Ectodermal cell (in vitro differentiated cells): ENCODE data around the gene PFN1.

Experiments used
- H3K27ac ChIP-seq: 2 replicates; pipeline ENCODE4 v1.7.0; 2013; ENCODE audit warnings: mild to moderate bottlenecking, low read depth, low read length; ENCODE audit not compliant: insufficient read depth, poor library complexity, severe bottlenecking
- H3K27me3 ChIP-seq: 2 replicates; pipeline ENCODE4 v1.7.0; 2013; ENCODE audit warnings: mild to moderate bottlenecking, low read length; ENCODE audit not compliant: insufficient read depth, control insufficient read depth, poor library complexity, severe bottlenecking
- H3K36me3 ChIP-seq: one replicate; pipeline ENCODE4 v1.7.0; 2013; ENCODE audit warnings: low read length; ENCODE audit not compliant: control insufficient read depth, insufficient read depth
- H3K4me1 ChIP-seq: one replicate; pipeline ENCODE4 v1.7.0; 2013; ENCODE audit warnings: low read length; ENCODE audit not compliant: control insufficient read depth, insufficient read depth
- H3K4me3 ChIP-seq: 2 replicates; pipeline ENCODE4 v1.7.0; 2013; ENCODE audit warnings: low read depth, low read length, control low read depth; ENCODE audit not compliant: insufficient read depth
- H3K9me3 ChIP-seq: 2 replicates; pipeline ENCODE4 v1.7.0; 2013; ENCODE audit warnings: mild to moderate bottlenecking, low read length, moderate library complexity; ENCODE audit not compliant: control insufficient read depth
- WGBS, 2 experiments: methylation state at CpG; one replicate each; pipeline ENCODE4 v1.1.7; 2013; ENCODE audit warnings: missing lambda C conversion rate in 2 of 2; 5-methylcytosine and 5-hydroxymethylcytosine counted together

Gene PFN1

DNA sequence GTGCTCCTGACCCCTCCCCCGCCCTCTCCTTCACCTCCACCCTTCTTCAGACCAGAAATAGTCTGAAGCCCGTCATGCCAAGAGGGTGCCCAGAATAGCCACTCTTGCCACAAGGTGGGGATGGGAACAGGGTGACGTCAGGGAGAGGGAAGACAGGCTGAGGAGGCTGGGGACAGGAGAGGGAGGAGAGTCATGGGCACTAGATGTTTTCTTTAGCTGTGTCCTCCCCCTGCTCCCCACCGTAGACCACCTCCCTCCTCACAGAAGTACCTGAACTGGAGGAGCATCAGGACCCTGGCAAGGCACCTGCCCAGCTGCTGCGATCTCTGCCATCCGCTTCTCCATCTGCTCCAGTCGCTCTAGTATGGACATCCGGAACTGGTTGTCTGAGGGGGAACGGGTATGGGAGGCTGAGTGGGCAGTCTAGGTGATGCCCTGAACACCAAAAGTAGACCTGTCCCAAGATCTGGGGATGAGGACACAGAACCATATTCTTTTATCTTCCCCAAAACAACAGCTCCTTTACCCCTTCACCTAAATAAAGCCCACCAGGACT, 25.9 kb upstream of the PFN1 start:
- no peaks in the 10 kb centered on the region for H3K36me3 ChIP-seq
- H3K27me3 ChIP-seq, result no peaks in the 10 kb centered on the region

GRCh38 chr17:4973256-4974114, 25.2 kb upstream of the PFN1 start:
- no peaks in the 10 kb centered on the region for H3K27me3 ChIP-seq
- 92 to 95% methylated on average over 10 of the region's 10 CpGs for WGBS, 2 experiments
- H3K36me3 ChIP-seq, result no peaks in the 10 kb centered on the region
- no peaks in the 10 kb centered on the region for H3K4me1 ChIP-seq
- H3K4me3 ChIP-seq, result no peak overlapping the region
- no peak overlapping the region for H3K27ac ChIP-seq
- H3K9me3 ChIP-seq, result no peaks in the 10 kb centered on the region

More for the DNA sequence above, 25.9 kb upstream of the PFN1 start:
- 90% methylated on average over 9 of the region's 9 CpGs for WGBS, 2 experiments
- Histone ChIP-seq H3K4me3 (no peak overlapping the region), H3K4me1 (no peaks in the 10 kb centered on the region), H3K9me3 (no peaks in the 10 kb centered on the region), H3K27ac (no peak overlapping the region)

DNA sequence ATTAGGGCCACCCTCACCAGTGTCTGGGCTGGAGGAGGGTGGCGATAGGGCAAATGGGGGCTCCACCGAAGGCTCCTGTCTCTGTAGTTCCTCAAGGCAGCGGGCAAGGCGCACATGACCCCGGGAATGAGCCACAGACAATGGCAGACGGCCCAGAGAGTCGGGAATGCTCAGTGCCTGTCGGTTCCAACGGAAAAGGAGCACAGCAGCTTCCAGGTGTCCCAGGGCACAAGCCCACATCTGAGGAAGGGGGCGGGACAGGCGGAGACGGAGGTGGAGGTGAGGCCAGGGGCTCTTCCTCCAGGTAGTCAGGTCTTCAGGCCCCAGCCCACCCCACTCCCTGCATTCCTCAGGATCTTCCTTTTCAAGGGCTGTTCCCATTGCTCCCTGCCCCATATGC, 24.4 kb upstream of the PFN1 start:
- Histone ChIP-seq H3K4me3 (no peak overlapping the region), H3K27me3 (no peaks in the 10 kb centered on the region), H3K9me3 (no peaks in the 10 kb centered on the region), H3K36me3 (no peaks in the 10 kb centered on the region), H3K27ac (no peak overlapping the region), H3K4me1 (no peaks in the 10 kb centered on the region)
- 81 to 83% methylated on average over 12 of the region's 12 CpGs for WGBS, 2 experiments

- H3K4me1 ChIP-seq, result no peaks in the 10 kb centered on the region
- no peak overlapping the region for H3K27ac ChIP-seq
- no peaks in the 10 kb centered on the region for H3K9me3 ChIP-seq
- H3K4me3 ChIP-seq, result no peak overlapping the region
- no peaks in the 10 kb centered on the region for H3K36me3 ChIP-seq
- 89 to 95% methylated on average over 12 of the region's 12 CpGs for WGBS, 2 experiments
- H3K27me3 ChIP-seq, result no peaks in the 10 kb centered on the region
These were observed 24.0 kb upstream of the PFN1 start for GRCh38 chr17:4972322-4972721.

- Histone ChIP-seq H3K27me3 (no peaks in the 10 kb centered on the region), H3K9me3 (no peaks in the 10 kb centered on the region), H3K36me3 (no peaks in the 10 kb centered on the region), H3K4me3 (no peak overlapping the region), H3K27ac (no peak overlapping the region), H3K4me1 (no peaks in the 10 kb centered on the region)
- 95 to 97% methylated on average over 6 of the region's 6 CpGs for WGBS, 2 experiments
These were observed 23.5 kb upstream of the PFN1 start for GRCh38 chr17:4971826-4972225.

DNA sequence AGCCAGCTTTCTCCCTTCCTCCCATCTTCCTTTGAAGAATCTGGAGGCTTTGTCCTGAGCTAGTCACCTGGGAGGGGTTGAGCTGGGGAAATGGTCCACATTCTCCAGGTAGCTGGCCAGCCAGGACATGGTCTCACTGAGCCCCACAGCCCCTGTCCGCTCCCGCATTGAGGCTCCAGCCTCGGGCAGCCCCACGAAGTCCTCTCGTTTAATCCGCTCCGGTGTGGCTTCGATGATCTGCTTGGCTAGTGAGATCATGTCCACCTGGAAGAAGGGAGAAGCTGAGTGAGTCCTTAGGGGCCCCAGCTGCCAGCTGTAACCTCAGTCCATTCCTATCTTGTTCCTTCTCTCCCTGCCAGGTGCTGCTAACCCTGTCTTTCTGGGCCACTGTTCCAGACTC, 21.9 kb upstream of the PFN1 start:
- H3K9me3 ChIP-seq, result no peaks in the 10 kb centered on the region
- H3K36me3 ChIP-seq, result no peaks in the 10 kb centered on the region
- H3K27ac ChIP-seq, result no peak overlapping the region
- WGBS, 2 experiments, result 95 to 96% methylated on average over 8 of the region's 8 CpGs
- no peak overlapping the region for H3K4me3 ChIP-seq
- H3K27me3 ChIP-seq, result no peaks in the 10 kb centered on the region
- no peaks in the 10 kb centered on the region for H3K4me1 ChIP-seq

- no peaks in the 10 kb centered on the region for H3K4me1 ChIP-seq
- no peaks in the 10 kb centered on the region for H3K9me3 ChIP-seq
- WGBS, 2 experiments, result 83 to 87% methylated on average over 16 of the region's 16 CpGs
- peak overlapping the region; percentile 81 for H3K4me3 ChIP-seq
- no peak overlapping the region for H3K27ac ChIP-seq
- H3K27me3 ChIP-seq, result no peaks in the 10 kb centered on the region
- H3K36me3 ChIP-seq, result no peaks in the 10 kb centered on the region
These were observed 21.3 kb upstream of the PFN1 start for GRCh38 chr17:4969551-4970173.

- Histone ChIP-seq H3K36me3 (no peaks in the 10 kb centered on the region), H3K27ac (no peak overlapping the region)
- WGBS, 2 experiments, result 25 to 29% methylated on average over 15 of the region's 15 CpGs
These were observed 20.8 kb upstream of the PFN1 start for GRCh38 chr17:4969047-4969550.

GRCh38 chr17:4968486-4969046, 20.2 kb upstream of the PFN1 start:
- Histone ChIP-seq H3K9me3 (no peaks in the 10 kb centered on the region), H3K27me3 (no peaks in the 10 kb centered on the region), H3K27ac (peak overlapping the region; percentile 82), H3K36me3 (no peaks in the 10 kb centered on the region), H3K4me1 (no peaks in the 10 kb centered on the region), H3K4me3 (peak overlapping the region; percentile 81)
- WGBS, 2 experiments, result 4 to 8% methylated on average over 23 of the region's 23 CpGs

More at GRCh38 chr17:4969047-4969550, 20.8 kb upstream of the PFN1 start:
- Histone ChIP-seq H3K27me3 (no peaks in the 10 kb centered on the region), H3K9me3 (no peaks in the 10 kb centered on the region), H3K4me1 (no peaks in the 10 kb centered on the region), H3K4me3 (peak overlapping the region; percentile 81)
